Retinal pigment epithelial cell (primary cell): ENCODE data around the gene IL5RA.

Experiments
- DNase-seq: peaks from one replicate; pipeline ENCODE4 v3.0.0-alpha.2; 2010; ENCODE audit warnings: low read depth
- H3K4me3 ChIP-seq: 2 replicates; pipeline ENCODE4 v1.5.1; 2011; ENCODE audit warnings: mild to moderate bottlenecking, low read length, control low read depth, moderate library complexity
- TF ChIP-seq, protein P1 (sequence below): conservative IDR thresholded peaks from 2 replicates; pipeline ENCODE4 v1.5.1; 2011; ENCODE audit warnings: low read depth, low read length, control low read depth, inconsistent platforms

The IL5RA gene

DNA sequence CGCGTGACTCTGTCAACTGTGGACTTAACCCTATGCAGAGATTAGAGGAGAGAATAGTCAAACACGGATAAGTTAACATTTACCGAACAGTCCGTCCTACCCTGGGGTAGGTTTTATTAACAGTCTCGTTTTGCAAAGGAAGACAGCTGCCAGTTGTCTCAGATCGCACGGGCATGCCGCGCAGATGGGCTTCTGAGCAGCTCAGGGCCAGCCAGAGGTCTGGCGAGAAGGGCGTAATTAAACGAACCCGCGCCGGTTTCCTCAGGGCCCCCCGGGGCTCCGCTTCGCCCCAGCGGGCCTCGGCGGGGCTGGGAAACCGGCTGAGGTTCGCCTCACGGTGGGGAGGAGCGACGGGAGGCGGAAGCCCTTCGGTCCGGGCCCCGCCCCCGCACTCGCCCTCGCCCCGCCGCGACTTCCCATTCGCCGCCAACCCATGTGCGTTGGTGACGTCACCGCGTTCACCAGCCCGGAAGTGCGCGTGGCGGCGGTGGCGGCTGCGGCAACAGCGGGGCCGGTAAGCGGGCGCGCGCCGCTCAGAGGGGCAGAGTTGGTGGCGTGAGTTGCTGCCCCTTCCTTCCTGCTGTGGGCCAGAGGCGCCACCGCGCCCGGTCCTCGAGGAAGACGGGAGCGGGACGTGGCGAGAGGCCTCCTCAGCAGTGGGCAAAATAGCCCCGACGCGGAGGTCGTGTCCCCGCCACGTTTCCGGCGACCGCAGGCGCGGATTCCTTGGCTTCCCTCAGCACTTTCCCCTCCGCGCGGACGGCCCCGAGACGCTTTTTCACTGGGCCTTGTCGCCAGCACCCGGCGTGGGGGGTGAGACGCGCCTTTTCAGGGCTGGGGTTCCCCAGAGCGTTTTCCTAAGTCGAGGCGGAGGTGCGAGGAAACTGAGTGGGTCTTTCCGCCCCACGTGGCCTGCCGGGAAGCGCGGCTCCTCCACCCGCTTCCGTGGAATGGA is 16.6 kb upstream of the IL5RA start, which contains the start of gene TRNT1:
Gene TRNT1, plus strand, starts transcription at position 464 of the 955 bp plus-strand sequence. CDS start 2,101 bp downstream, outside the sequence.
- peak within 1 kb of the TSS; percentile 81 for H3K4me3 ChIP-seq
- DNase-seq = peak; percentile 73
- TF ChIP-seq, protein P1, sequence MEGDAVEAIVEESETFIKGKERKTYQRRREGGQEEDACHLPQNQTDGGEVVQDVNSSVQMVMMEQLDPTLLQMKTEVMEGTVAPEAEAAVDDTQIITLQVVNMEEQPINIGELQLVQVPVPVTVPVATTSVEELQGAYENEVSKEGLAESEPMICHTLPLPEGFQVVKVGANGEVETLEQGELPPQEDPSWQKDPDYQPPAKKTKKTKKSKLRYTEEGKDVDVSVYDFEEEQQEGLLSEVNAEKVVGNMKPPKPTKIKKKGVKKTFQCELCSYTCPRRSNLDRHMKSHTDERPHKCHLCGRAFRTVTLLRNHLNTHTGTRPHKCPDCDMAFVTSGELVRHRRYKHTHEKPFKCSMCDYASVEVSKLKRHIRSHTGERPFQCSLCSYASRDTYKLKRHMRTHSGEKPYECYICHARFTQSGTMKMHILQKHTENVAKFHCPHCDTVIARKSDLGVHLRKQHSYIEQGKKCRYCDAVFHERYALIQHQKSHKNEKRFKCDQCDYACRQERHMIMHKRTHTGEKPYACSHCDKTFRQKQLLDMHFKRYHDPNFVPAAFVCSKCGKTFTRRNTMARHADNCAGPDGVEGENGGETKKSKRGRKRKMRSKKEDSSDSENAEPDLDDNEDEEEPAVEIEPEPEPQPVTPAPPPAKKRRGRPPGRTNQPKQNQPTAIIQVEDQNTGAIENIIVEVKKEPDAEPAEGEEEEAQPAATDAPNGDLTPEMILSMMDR = no peak

DNA sequence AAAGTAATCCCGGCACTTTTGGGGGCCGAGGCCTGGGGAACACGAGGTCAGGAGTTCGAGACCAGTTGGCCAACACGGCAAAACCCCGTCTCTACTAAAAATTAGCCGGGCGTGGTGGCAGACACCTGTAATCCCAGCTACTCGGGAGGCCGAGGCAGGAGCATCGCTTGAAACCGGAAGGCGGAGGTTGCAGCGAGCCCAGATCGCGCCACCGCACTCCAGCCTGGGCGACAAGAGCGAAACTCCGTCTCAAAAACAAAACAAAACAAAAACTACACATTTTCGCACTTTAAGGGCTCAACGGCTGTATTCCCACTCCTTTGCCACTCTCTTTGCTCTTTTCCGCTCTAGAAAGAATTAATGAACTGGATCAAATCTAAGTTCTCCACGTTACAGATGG is 15.8 kb upstream of the IL5RA start:
- DNase-seq = no peak
- H3K4me3 ChIP-seq = peak overlapping the region; percentile 81
- TF ChIP-seq, protein P1 = no peak

DNA sequence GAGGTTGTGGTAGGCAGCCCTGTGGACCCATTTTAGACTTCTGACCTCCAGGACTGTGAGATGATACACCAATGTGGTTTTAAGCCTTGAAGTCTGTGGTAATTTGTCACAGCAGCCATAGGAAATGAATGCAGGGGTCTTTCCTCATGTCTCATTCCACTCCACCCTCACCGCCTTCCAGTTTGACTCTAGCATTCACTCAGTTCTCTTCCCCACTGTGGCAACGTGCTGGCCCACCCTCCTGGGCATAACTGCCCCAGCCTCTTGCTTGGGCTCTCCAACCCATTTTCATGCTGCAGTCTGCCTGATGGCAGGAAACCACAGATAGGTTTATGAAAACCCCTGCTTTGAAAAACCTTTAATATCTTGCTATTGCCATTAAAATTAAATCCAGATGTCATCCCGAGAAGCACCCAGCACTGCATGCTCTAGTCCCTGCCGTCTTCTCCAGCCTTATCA is 9.2 kb upstream of the IL5RA start:
- no peak overlapping the region for H3K4me3 ChIP-seq
- TF ChIP-seq, protein P1 = no peak
- no peak for DNase-seq

DNA sequence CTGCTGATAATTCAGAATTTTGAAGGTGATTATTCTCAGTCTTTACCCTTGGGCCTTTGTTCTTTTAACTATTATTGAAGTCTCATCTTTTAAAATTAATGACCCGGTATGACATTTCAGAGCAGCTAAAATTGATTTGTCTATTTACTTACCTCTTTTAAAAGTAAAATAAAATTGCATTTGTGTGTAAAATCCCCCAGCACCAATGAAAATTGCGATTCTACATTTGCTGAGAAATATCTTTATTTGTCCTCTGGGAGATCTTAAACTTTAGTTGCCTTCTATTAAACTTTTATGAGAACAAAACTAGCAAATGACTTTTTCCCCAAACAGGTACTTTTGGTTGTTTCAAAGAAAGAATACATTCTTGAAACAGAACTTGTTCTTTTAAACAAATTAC is 7.5 kb upstream of the IL5RA start:
- TF ChIP-seq, protein P1 = no peak
- H3K4me3 ChIP-seq = no peak overlapping the region
- DNase-seq = no peak

DNA sequence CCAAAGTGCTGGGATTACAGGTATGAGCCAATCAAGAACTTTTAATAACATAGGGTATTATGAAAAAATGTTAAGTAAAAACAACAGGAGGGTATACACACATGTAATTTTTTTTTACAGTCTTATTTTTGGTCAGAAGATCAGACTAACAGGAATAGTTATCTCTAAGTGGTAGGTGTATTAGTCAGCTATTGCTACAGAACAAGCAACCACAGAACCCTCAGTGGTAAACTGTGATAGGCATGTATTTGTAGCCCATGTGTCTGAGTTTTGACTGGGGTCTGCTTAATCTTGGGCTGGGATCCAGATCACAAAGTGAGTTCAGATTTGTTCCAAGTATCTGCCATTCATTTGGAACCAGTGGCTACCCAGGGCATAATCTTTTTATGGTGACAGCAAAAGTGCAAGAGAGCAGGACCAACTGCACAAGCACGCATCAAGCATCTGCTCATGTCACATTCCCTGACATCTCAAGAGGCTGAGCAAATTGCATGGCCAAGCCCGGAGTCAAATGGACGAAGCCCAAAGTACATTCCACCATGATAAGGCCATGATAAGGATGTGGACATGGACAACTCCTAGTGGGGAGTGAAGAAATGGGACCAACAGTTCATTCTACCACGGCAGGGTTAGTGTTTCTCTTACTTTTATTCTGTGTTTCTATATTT is 3.0 kb upstream of the IL5RA start:
- no peak for DNase-seq
- H3K4me3 ChIP-seq = no peak overlapping the region
- TF ChIP-seq, protein P1 = no peak

DNA sequence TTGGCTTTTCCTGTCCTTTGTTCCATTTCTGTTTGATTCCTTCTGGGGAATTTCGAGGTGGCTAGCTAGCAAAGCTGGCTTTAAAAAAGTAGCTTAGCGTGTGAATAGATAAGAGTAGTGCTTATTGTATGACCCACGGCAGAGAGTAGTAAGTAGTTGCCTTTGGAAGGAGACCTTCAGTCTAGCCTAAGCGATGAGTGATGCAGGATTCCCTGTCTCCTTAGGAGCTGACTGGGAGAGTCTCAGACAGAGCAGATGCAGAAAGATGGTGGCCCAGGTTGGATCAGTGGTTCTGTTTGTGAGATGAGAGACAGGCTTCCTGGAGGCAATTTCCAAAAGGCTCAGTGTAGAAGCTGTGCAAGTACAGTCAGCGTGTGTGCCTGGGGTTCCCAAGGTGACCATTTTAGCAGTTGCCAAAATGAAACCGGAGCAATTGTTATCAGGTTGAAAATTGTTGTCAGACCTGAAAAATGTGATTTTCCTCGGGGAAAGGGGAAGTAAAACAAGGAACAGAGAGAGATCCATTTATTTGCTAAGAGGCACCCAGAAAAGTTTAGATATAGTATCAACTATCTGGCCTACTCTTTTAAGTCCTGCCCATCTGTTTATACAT is 681 bp upstream of the IL5RA start:
- TF ChIP-seq, protein P1 = no peak
- no peak for DNase-seq
- no peak overlapping the region for H3K4me3 ChIP-seq
